ENCODE measurements around the gene SLC17A7. TPM values are rescaled to one million over a fixed set of nuclear protein-coding genes. Genes with fewer than 3 reads are reported as not detected.

Gene SLC17A7
- total and polyA plus RNA-seq, 9 of the 15 experiments (the other 6 are each of a cell fraction or from before 2014, with no cell fraction given): 1.1 to 15.7 (median 2.4) TPM

- TF ChIP-seq NELFE (IDR thresholded peaks at IDR 0.05; ENCODE audit: insufficient read depth, insufficient read length) (no peak), GTF2E2 (tag; IDR thresholded peaks at IDR 0.05) (peak; percentile 97), ZNF77 (CRISPR knock-in tag; IDR thresholded peaks at IDR 0.05) (no peak), SIN3B (IDR thresholded peaks at IDR 0.05; ENCODE audit: low read depth) (peak; percentile 69), ZNF232 (CRISPR knock-in tag; IDR thresholded peaks at IDR 0.05) (peak; percentile 80), SRSF3 (IDR thresholded peaks at IDR 0.05; ENCODE audit: insufficient read depth, low read length) (no peak), ZNF212 (CRISPR knock-in tag; IDR thresholded peaks at IDR 0.05) (no peak), HMGN3 (IDR thresholded peaks at IDR 0.05; ENCODE audit: borderline replicate concordance, extremely low read depth, insufficient read length, low read depth, low read length) (peak; percentile 72), CBFA2T2 (conservative IDR thresholded peaks at IDR 0.05) (peak; percentile 84), SIN3A (IDR thresholded peaks at IDR 0.05; ENCODE audit: borderline replicate concordance in 2 of 2, control insufficient read depth in 1 of 2, low read depth in 2 of 2, low read length in 2 of 2) (peak; percentile 88 to 92; a peak in 3 of 4 replicates), ZBTB49 (CRISPR knock-in tag; IDR thresholded peaks at IDR 0.05; ENCODE audit: borderline replicate concordance) (peak; percentile 30; the same call in 1 of the 2 replicates), BRF1 (IDR thresholded peaks at IDR 0.05; ENCODE audit: borderline replicate concordance, extremely low read depth, insufficient read length) (no peak), POLR2H (tag; IDR thresholded peaks at IDR 0.05; ENCODE audit: low read depth) (peak; percentile 98), ZNF75A (CRISPR knock-in tag; IDR thresholded peaks at IDR 0.05) (no peak), HDAC6 (IDR thresholded peaks at IDR 0.05; ENCODE audit: low read depth, low read length) (0 out of 2 replicates have a peak, but pooled peaks have one; percentile 31), SNAPC5 (CRISPR knock-in tag; IDR thresholded peaks at IDR 0.05) (no peak), CAMTA2 (CRISPR knock-in tag; conservative IDR thresholded peaks at IDR 0.05) (no peak), FOS (IDR thresholded peaks at IDR 0.05; ENCODE audit: extremely low read depth, insufficient read length) (peak; percentile 88), TGIF2 (CRISPR knock-in tag; IDR thresholded peaks at IDR 0.05) (0 out of 2 replicates have a peak, but pooled peaks have one; percentile 18), C11orf30 (IDR thresholded peaks at IDR 0.05; ENCODE audit: low read depth) (peak; percentile 86), SRSF7 (optimal IDR thresholded peaks at IDR 0.05; ENCODE audit: low read depth, low read length) (no peak), RHOXF2B (CRISPR knock-in tag; conservative IDR thresholded peaks at IDR 0.05) (no peak), CREB1 (IDR thresholded peaks at IDR 0.05) (peak; percentile 96), CREB1 (CRISPR knock-in tag; IDR thresholded peaks at IDR 0.05) (peak; percentile 90), ARID1B (IDR thresholded peaks at IDR 0.05) (no peak), ZNF41 (CRISPR knock-in tag; conservative IDR thresholded peaks at IDR 0.05) (no peak), POLR2G (IDR thresholded peaks at IDR 0.05; ENCODE audit: low read depth, low read length) (peak; percentile 100), TOE1 (IDR thresholded peaks at IDR 0.05; ENCODE audit: borderline replicate concordance) (peak; percentile 95), TOE1 (CRISPR knock-in tag; IDR thresholded peaks at IDR 0.05; ENCODE audit: borderline replicate concordance, low read depth) (peak; percentile 93)
Measured at GRCh38 chr19:49487277-49488045, 46.1 kb upstream of the SLC17A7 start, which contains the start of gene RPL13A (continued).
